Left lung (tissue), 10 donors: ENCODE results near the gene RBM20. TPM values are rescaled to one million over a fixed set of nuclear protein-coding genes. Genes with fewer than 3 reads are reported as not detected.

ENCODE experiments used
- ATAC-seq: fragments of 200-7000 bp; cut with Tn5 transposase; one replicate; pipeline ENCODE4 v1.9.1; 2020; ENCODE audit warnings: moderate library complexity
- DNase-seq, 4 donors: peaks; one replicate each; pipeline ENCODE4 v3.0.0-alpha.2; 2013 to 2020
- H3K27ac ChIP-seq, 2 donors: fragments of 200-600 bp; sonication (generic) in 1 of 2; one replicate each; pipeline versions ENCODE4 v1.5.0 to v1.8.0; 2020 to 2021
- H3K27me3 ChIP-seq, 2 donors: fragments of 200-600 bp; sonication (generic) in 1 of 2; one replicate each; pipeline versions ENCODE4 v1.5.0 to v1.8.0; 2020 to 2021
- H3K36me3 ChIP-seq, 2 donors: fragments of 200-600 bp; sonication (generic) in 1 of 2; one replicate each; pipeline versions ENCODE4 v1.5.0 to v1.8.0; 2020 to 2021
- H3K4me1 ChIP-seq, 2 donors: fragments of 200-600 bp; one replicate each; pipeline ENCODE4 v1.8.0; 2021
- H3K4me3 ChIP-seq, 2 donors: fragments of 200-600 bp; sonication (generic) in 1 of 2; one replicate each; pipeline versions ENCODE4 v1.5.0 to v1.8.0; 2020 to 2021; ENCODE audit warnings: mild to moderate bottlenecking in 1 of 2
- H3K9me3 ChIP-seq, 2 donors: fragments of 200-600 bp; sonication (generic) in 1 of 2; one replicate each; pipeline versions ENCODE4 v1.5.0 to v1.8.0; 2020 to 2021
- CTCF ChIP-seq, 2 donors: fragments of 200-600 bp; sonication (generic) in 1 of 2; IDR thresholded peaks; one replicate each; pipeline versions ENCODE4 v1.5.0 to v1.8.0; 2021; ENCODE audit warnings: antibody characterized with exemption in 2 of 2
- intact Hi-C, 2 donors: fragments of 100-400 bp; cut with DNase I; formaldehyde crosslinking; loops; one replicate each; pipeline versions ENCODE4 v1.11.2 to v1.14.2; 2022
- polyA plus RNA-seq, 6 donors: library from polyadenylated mRNA; unstranded; fragments of 120-200 nt; gene quantifications; one replicate each; pipeline ENCODE4 v1.2.1, GENCODE V29; 2013; ENCODE audit not compliant: insufficient read length in 6 of 6
- total RNA-seq, 2 donors: library from RNA; stranded (reverse); fragmentation: NEBNext Ultra II Directional; extraction: Animal tissue kit (Norgen Biotek cat#: 25700); gene quantifications; one replicate each; pipeline ENCODE4 v1.2.1, GENCODE V29; 2021
- donor health status: DM: no; HTN: yes; CAD: no.
- donor health status: DM: no; HTN: no; CAD: no.

The RBM20 gene
- total and polyA plus RNA-seq, 8 donors, result 0.55 to 1.8 (median 1.1) TPM

- no peak for TF ChIP-seq CTCF (IDR thresholded peaks at IDR 0.05)
- no peak overlapping the region for H3K4me3 ChIP-seq
- peaks cover 7 to 34% of the 10 kb centered on the region in 2 donors for H3K27me3 ChIP-seq
- no peak for ATAC-seq
- no peaks in the 10 kb centered on the region for H3K9me3 ChIP-seq
- H3K27ac ChIP-seq, result no peak overlapping the region
- H3K4me1 ChIP-seq, result no peaks in the 10 kb centered on the region
- H3K36me3 ChIP-seq, result no peaks in the 10 kb centered on the region
- DNase-seq, result no peak
- intact Hi-C loops, result no loop called here
Measured at GRCh38 chr10:110772454-110773025, 128.4 kb downstream of the RBM20 start.

DNA sequence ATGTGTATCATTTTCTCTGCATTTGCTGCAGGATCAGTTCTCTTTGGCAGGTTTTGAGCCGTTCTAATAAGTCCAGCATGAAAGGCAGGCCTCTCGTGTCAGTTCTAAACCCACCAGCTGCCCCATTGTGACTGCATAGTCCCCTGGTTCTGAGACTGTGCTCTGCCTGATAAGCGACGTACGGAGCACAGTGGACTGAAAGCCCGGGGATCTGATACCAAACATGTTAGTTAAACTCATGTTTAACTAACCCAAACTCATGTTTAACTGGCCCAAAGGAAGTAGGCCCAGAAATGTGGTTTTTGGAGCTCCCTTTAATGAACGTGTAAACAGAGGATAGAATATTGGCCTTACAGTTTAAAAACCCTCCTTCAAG lies 129.5 kb downstream of the RBM20 start:
- intact Hi-C loops, result no loop called here
- TF ChIP-seq CTCF (IDR thresholded peaks at IDR 0.05), result no peak
- Histone ChIP-seq H3K27me3 (peaks cover 11 to 45% of the 10 kb centered on the region in 2 donors), H3K36me3 (no peaks in the 10 kb centered on the region), H3K9me3 (no peaks in the 10 kb centered on the region), H3K4me3 (no peak overlapping the region), H3K27ac (no peak overlapping the region), H3K4me1 (no peaks in the 10 kb centered on the region)
- ATAC-seq (no peak), DNase-seq (no peak)

- DNase-seq, result no peak
- intact Hi-C loops, result no loop called here
- H3K4me3 ChIP-seq, result no peak overlapping the region
- H3K4me1 ChIP-seq, result no peaks in the 10 kb centered on the region
- ATAC-seq, result peak; percentile 16
- no peak for TF ChIP-seq CTCF (IDR thresholded peaks at IDR 0.05)
- H3K9me3 ChIP-seq, result no peaks in the 10 kb centered on the region
- no peak overlapping the region for H3K27ac ChIP-seq
- peaks cover 11 to 50% of the 10 kb centered on the region in 2 donors for H3K27me3 ChIP-seq
- no peaks in the 10 kb centered on the region for H3K36me3 ChIP-seq
Measured at GRCh38 chr10:110774069-110775019, 130.2 kb downstream of the RBM20 start.

DNA sequence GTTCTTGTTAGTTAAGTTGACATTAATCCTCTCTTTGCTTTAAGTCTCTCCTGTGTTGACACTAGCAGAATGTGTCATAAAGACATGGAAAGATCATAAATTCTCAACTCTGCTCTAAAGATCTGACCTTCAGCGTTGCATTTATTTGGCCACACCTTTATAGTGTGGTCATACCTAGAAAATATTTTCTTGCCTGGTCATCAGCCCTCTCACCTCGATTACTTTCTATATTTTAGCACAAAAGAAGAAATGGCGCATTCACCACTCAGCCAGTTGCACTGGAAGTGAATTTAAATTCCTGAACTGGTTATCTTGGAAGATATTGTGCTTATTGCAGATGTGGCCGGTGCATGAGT lies 130.9 kb downstream of the RBM20 start:
- ATAC-seq (no peak), DNase-seq (no peak)
- Histone ChIP-seq H3K36me3 (no peaks in the 10 kb centered on the region), H3K9me3 (no peaks in the 10 kb centered on the region), H3K27ac (no peak overlapping the region), H3K4me1 (no peaks in the 10 kb centered on the region), H3K27me3 (peaks cover 11 to 49% of the 10 kb centered on the region in 2 donors), H3K4me3 (no peak overlapping the region)
- intact Hi-C loops, result no loop called here
- no peak for TF ChIP-seq CTCF (IDR thresholded peaks at IDR 0.05)

GRCh38 chr10:110775406-110775805 lies 131.3 kb downstream of the RBM20 start:
- Histone ChIP-seq H3K27me3 (peaks cover 11 to 47% of the 10 kb centered on the region in 2 donors), H3K27ac (no peak overlapping the region), H3K4me1 (no peaks in the 10 kb centered on the region), H3K36me3 (no peaks in the 10 kb centered on the region), H3K9me3 (no peaks in the 10 kb centered on the region), H3K4me3 (no peak overlapping the region)
- intact Hi-C loops, result no loop called here
- no peak for TF ChIP-seq CTCF (IDR thresholded peaks at IDR 0.05)
- DNase-seq, result no peak
- no peak for ATAC-seq
